GM12864 (cell line): ENCODE results near the gene C12orf43.

Source experiments
- DNase-seq: peaks from one replicate; pipeline ENCODE4 v3.0.0-alpha.2; 2011; ENCODE audit warnings: low read depth
- H3K4me3 ChIP-seq: 2 replicates; pipeline ENCODE4 v1.5.1; 2011; ENCODE audit warnings: mild to moderate bottlenecking, low read depth, low read length, control low read depth
- CTCF ChIP-seq: IDR thresholded peaks from 2 replicates; pipeline ENCODE4 v1.5.1; 2011; ENCODE audit warnings: low read depth, mild to moderate bottlenecking, moderate library complexity, low read length, control low read depth, inconsistent platforms; ENCODE audit errors: missing control alignments

The C12orf43 gene

GRCh38 chr12:120977531-120978295 lies 38.6 kb downstream of the C12orf43 start:
- no peak for TF ChIP-seq CTCF
- no peak overlapping the region for H3K4me3 ChIP-seq
- DNase-seq: no peak

GRCh38 chr12:120972870-120973543 lies 43.3 kb downstream of the C12orf43 start:
- DNase-seq: no peak
- H3K4me3 ChIP-seq: no peak overlapping the region
- TF ChIP-seq CTCF: no peak

- TF ChIP-seq CTCF: peak; percentile 75
- peak; percentile 42 for DNase-seq
- no peak overlapping the region for H3K4me3 ChIP-seq
Observed at GRCh38 chr12:120971299-120972180, 44.7 kb downstream of the C12orf43 start.

GRCh38 chr12:120970310-120970709 lies 46.0 kb downstream of the C12orf43 start:
- TF ChIP-seq CTCF: no peak

GRCh38 chr12:120965534-120966091 lies 50.7 kb downstream of the C12orf43 start:
- TF ChIP-seq CTCF: no peak
- H3K4me3 ChIP-seq: no peak overlapping the region
- no peak for DNase-seq

More at GRCh38 chr12:120970310-120970709, 46.0 kb downstream of the C12orf43 start:
- no peak overlapping the region for H3K4me3 ChIP-seq
- DNase-seq: no peak

- H3K4me3 ChIP-seq: no peak overlapping the region
- TF ChIP-seq CTCF: no peak
- DNase-seq: no peak
Observed at GRCh38 chr12:120964298-120964697, 52.0 kb downstream of the C12orf43 start.
